ENCODE measurements around the gene SYNE4.
"Not testable (repeated sequence)": the region's sequence is repeated elsewhere in the genome, so short reads cannot be mapped to it uniquely, and the experiment has no call there.

SYNE4 gene

GRCh38 chr19:36008336-36008978, at the start of gene SYNE4:
SYNE4 (minus strand) TSS chr19:36008813; CDS start chr19:36008681, 132 bp downstream.
- DNase-seq, result peak in 1 of 3 experiments; percentile 63

- peak; percentile 97 to 98 (median 98) for DNase-seq
These were observed 46.4 kb upstream of the SYNE4 start, which contains the start of gene WDR62 for GRCh38 chr19:36054733-36055686. WDR62 (plus strand) TSS chr19:36054897; CDS start chr19:36054972, 75 bp downstream.

GRCh38 chr19:36054119-36054732, 45.6 kb upstream of the SYNE4 start, which contains the start of gene THAP8:
THAP8 (minus strand) TSS chr19:36054285; CDS start chr19:36054217, 68 bp downstream.
- DNase-seq, result peak; percentile 98 to 99 (median 99)

- DNase-seq, result peak in 1 of 3 experiments; percentile 40
These were observed 43.0 kb upstream of the SYNE4 start for GRCh38 chr19:36051637-36052036.

- DNase-seq, result no peak
These were observed 42.6 kb upstream of the SYNE4 start for GRCh38 chr19:36051236-36051635.

GRCh38 chr19:36049080-36049698, 40.6 kb upstream of the SYNE4 start:
- DNase-seq, result peak in 1 of 3 experiments; percentile 29

GRCh38 chr19:36047835-36048234, 39.2 kb upstream of the SYNE4 start:
- no peak for DNase-seq

GRCh38 chr19:36046443-36047050, 37.9 kb upstream of the SYNE4 start:
- DNase-seq, result no peak

- DNase-seq, result no peak
These were observed 35.3 kb upstream of the SYNE4 start for GRCh38 chr19:36043952-36044351.

- DNase-seq, result no peak
These were observed 33.2 kb upstream of the SYNE4 start for GRCh38 chr19:36041831-36042230.

GRCh38 chr19:36041092-36041491, 32.5 kb upstream of the SYNE4 start:
- DNase-seq, result not testable (repeated sequence)

- no peak for DNase-seq
These were observed 31.9 kb upstream of the SYNE4 start for GRCh38 chr19:36040495-36040894.

- DNase-seq, result peak; percentile 64 to 84 (median 75)
These were observed 23.9 kb upstream of the SYNE4 start, which contains the start of gene CLIP3 for GRCh38 chr19:36032251-36033104. CLIP3 (minus strand) TSS chr19:36032873; CDS start chr19:36032357, 516 bp downstream.

GRCh38 chr19:36031308-36031707, 22.7 kb upstream of the SYNE4 start:
- no peak for DNase-seq

- no peak for DNase-seq
These were observed 21.9 kb upstream of the SYNE4 start for GRCh38 chr19:36030264-36031148.

- no peak for DNase-seq
These were observed 19.9 kb upstream of the SYNE4 start for GRCh38 chr19:36028313-36029041.

GRCh38 chr19:36027696-36028095, 19.1 kb upstream of the SYNE4 start:
- no peak for DNase-seq

GRCh38 chr19:36026091-36026876, 17.7 kb upstream of the SYNE4 start:
- DNase-seq, result no peak
